RWPE1 (cell line): ENCODE measurements around the gene DLGAP1.
A peak's percentile ranks its signal among the peaks of the same experiment; 100 is the strongest.

Experiments
- CTCF ChIA-PET: fragments of 350-600 bp; sonication (Branson Sonifier 250); formaldehyde crosslinking; extraction: SDS; loops from one replicate; lab custom pipeline; 2021; lab: Yijun Ruan, JAX
- POLR2A ChIA-PET: fragments of 400-600 bp; formaldehyde crosslinking; extraction: SDS; loops from one replicate; lab custom pipeline; 2020; ENCODE audit warnings: antibody characterized with exemption; ENCODE audit not compliant: low non-redundant PET; lab: Yijun Ruan, JAX
- DNase-seq: peaks from one replicate; pipeline ENCODE4 v3.0.0; 2012; ENCODE audit warnings: low spot score
- H3K27ac ChIP-seq: fragments of 450-650 bp; 2 replicates; pipeline ENCODE4 v1.5.1; 2017
- CTCF ChIP-seq: fragments of 450-650 bp; conservative IDR thresholded peaks from 2 replicates; pipeline ENCODE4 v1.5.1; 2017; ENCODE audit warnings: low read depth, mild to moderate bottlenecking

DLGAP1 gene

GRCh38 chr18:3792711-3793110, 662.4 kb downstream of the DLGAP1 start:
- ChIA-PET CTCF (no interaction called here), POLR2A (no interaction called here)
- TF ChIP-seq CTCF = no peak

GRCh38 chr18:3791238-3791637, 663.9 kb downstream of the DLGAP1 start:
- H3K27ac ChIP-seq = no peak overlapping the region
- POLR2A ChIA-PET = no interaction called here
- no peak for DNase-seq
- no peak for TF ChIP-seq CTCF
- CTCF ChIA-PET = no interaction called here

More at GRCh38 chr18:3792711-3793110, 662.4 kb downstream of the DLGAP1 start:
- peak overlapping the region; percentile 2; the same call in 1 of the 2 replicates for H3K27ac ChIP-seq
- no peak for DNase-seq

GRCh38 chr18:3790703-3791102, 664.4 kb downstream of the DLGAP1 start:
- H3K27ac ChIP-seq = no peak overlapping the region
- ChIA-PET CTCF (no interaction called here), POLR2A (no interaction called here)
- no peak for DNase-seq
- TF ChIP-seq CTCF = no peak

GRCh38 chr18:3789525-3789924, 665.6 kb downstream of the DLGAP1 start:
- no peak overlapping the region for H3K27ac ChIP-seq
- CTCF ChIA-PET = no interaction called here
- POLR2A ChIA-PET = no interaction called here
- DNase-seq = no peak
- no peak for TF ChIP-seq CTCF

GRCh38 chr18:3784949-3785348, 670.2 kb downstream of the DLGAP1 start:
- DNase-seq = no peak
- ChIA-PET CTCF (no interaction called here), POLR2A (no interaction called here)
- H3K27ac ChIP-seq = no peak overlapping the region
- no peak for TF ChIP-seq CTCF

GRCh38 chr18:3782901-3783300, 672.2 kb downstream of the DLGAP1 start:
- ChIA-PET CTCF (no interaction called here), POLR2A (no interaction called here)
- no peak overlapping the region for H3K27ac ChIP-seq
- no peak for TF ChIP-seq CTCF
- no peak for DNase-seq
